ENCODE results near the gene NTPCR. TPM values are rescaled to one million over a fixed set of nuclear protein-coding genes. Genes with fewer than 3 reads are reported as not detected.

Gene NTPCR
- total RNA-seq, 1 donor from 2014 or later, result 57.1 TPM

DNA sequence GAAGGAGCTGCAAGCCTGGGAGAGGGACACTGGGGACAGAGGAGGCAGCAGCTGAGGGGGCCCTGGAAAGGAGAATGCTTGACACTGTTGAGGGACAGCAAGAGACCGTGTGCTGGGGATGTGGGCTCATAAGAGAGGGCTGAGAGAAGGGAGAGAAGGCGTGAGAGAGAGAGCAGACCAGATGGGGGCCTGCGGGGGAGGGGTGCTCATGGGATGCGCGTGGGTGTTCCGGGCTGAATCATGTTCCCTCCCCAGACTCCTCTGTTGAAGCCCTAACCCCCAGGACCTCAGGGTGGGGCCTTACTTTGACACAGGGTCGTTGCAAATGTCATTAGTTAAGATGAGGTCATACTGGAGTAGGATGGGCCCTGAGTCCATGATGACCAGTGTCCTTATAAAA, 40.8 kb downstream of the NTPCR start:
- H3K27me3 Mint-ChIP-seq (ENCODE audit: unreplicated experiment), result peaks cover 2% of the 10 kb centered on the region
- DNase-seq (ENCODE audit: low spot score), result no peak
- peaks cover 14% of the 10 kb centered on the region for H3K9me3 Mint-ChIP-seq (ENCODE audit: unreplicated experiment)
- H3K4me3 Mint-ChIP-seq (ENCODE audit: unreplicated experiment), result no peak overlapping the region
- peaks cover 38% of the 10 kb centered on the region for H3K36me3 Mint-ChIP-seq (ENCODE audit: low read depth, unreplicated experiment)
- H3K27ac Mint-ChIP-seq (ENCODE audit: unreplicated experiment), result no peak overlapping the region
- H3K4me1 Mint-ChIP-seq (ENCODE audit: unreplicated experiment), result no peaks in the 10 kb centered on the region
- TF ChIP-seq, protein P1, sequence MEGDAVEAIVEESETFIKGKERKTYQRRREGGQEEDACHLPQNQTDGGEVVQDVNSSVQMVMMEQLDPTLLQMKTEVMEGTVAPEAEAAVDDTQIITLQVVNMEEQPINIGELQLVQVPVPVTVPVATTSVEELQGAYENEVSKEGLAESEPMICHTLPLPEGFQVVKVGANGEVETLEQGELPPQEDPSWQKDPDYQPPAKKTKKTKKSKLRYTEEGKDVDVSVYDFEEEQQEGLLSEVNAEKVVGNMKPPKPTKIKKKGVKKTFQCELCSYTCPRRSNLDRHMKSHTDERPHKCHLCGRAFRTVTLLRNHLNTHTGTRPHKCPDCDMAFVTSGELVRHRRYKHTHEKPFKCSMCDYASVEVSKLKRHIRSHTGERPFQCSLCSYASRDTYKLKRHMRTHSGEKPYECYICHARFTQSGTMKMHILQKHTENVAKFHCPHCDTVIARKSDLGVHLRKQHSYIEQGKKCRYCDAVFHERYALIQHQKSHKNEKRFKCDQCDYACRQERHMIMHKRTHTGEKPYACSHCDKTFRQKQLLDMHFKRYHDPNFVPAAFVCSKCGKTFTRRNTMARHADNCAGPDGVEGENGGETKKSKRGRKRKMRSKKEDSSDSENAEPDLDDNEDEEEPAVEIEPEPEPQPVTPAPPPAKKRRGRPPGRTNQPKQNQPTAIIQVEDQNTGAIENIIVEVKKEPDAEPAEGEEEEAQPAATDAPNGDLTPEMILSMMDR (IDR thresholded peaks at IDR 0.05; ENCODE audit: unreplicated experiment), result no peak

GRCh38 chr1:232992227-232992626, 41.8 kb downstream of the NTPCR start:
- peaks cover 14% of the 10 kb centered on the region for H3K9me3 Mint-ChIP-seq (ENCODE audit: unreplicated experiment)
- TF ChIP-seq, protein P1 (IDR thresholded peaks at IDR 0.05; ENCODE audit: unreplicated experiment), result no peak
- H3K4me3 Mint-ChIP-seq (ENCODE audit: unreplicated experiment), result no peak overlapping the region
- H3K36me3 Mint-ChIP-seq (ENCODE audit: low read depth, unreplicated experiment), result peaks cover 48% of the 10 kb centered on the region
- DNase-seq (ENCODE audit: low spot score), result no peak
- H3K27ac Mint-ChIP-seq (ENCODE audit: unreplicated experiment), result no peak overlapping the region
- no peaks in the 10 kb centered on the region for H3K4me1 Mint-ChIP-seq (ENCODE audit: unreplicated experiment)
- H3K27me3 Mint-ChIP-seq (ENCODE audit: unreplicated experiment), result peaks cover 2% of the 10 kb centered on the region

DNA sequence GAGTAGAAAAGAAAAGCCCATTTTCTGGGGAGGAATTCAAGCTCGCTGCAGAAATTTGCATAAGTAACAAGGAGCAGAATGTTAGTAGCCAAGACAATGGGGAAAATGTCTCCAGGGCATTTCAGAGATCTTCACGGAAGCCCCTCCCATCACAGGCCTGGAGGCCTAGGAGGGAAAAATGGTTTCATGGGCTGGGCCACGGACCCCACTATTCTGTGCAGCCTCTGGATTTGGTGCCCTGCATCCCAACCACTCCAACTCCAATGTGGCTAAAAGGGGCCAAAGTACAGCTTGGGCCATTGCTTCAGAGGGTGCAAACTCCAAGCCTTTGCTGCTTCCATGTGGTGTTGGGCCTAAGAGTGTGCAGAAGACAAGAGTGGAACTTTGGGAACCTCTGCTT, 43.1 kb downstream of the NTPCR start:
- Mint-ChIP-seq H3K4me3 (ENCODE audit: unreplicated experiment) (peak overlapping the region; percentile 70), H3K4me1 (ENCODE audit: unreplicated experiment) (no peaks in the 10 kb centered on the region), H3K27ac (ENCODE audit: unreplicated experiment) (no peak overlapping the region), H3K27me3 (ENCODE audit: unreplicated experiment) (no peaks in the 10 kb centered on the region), H3K9me3 (ENCODE audit: unreplicated experiment) (peaks cover 14% of the 10 kb centered on the region), H3K36me3 (ENCODE audit: low read depth, unreplicated experiment) (peaks cover 59% of the 10 kb centered on the region)
- TF ChIP-seq, protein P1 (IDR thresholded peaks at IDR 0.05; ENCODE audit: unreplicated experiment), result no peak
- no peak for DNase-seq (ENCODE audit: low spot score)

DNA sequence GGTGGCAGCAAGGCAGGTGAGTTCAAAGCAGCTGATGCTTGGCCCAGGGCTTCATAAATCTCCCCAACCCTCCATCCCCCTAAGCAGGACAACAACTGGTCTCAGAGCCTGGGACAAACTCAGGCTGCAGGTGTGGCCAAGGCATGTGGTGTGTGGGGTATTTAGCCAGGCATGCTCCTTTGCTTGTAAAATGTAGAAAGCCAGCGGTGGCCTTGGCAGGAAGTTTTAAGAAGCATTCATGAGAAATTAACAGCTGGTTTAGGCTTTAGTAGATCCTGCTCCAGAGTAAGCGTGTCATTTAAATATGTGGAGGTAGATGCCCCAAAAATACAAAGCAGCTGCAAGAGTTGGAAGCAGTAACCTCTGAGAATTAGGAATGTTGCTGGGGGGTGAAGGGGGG, 44.8 kb downstream of the NTPCR start:
- no peaks in the 10 kb centered on the region for H3K4me1 Mint-ChIP-seq (ENCODE audit: unreplicated experiment)
- no peak overlapping the region for H3K27ac Mint-ChIP-seq (ENCODE audit: unreplicated experiment)
- H3K27me3 Mint-ChIP-seq (ENCODE audit: unreplicated experiment), result no peaks in the 10 kb centered on the region
- no peak for DNase-seq (ENCODE audit: low spot score)
- peaks cover 61% of the 10 kb centered on the region for H3K36me3 Mint-ChIP-seq (ENCODE audit: low read depth, unreplicated experiment)
- H3K4me3 Mint-ChIP-seq (ENCODE audit: unreplicated experiment), result no peak overlapping the region
- peaks cover 14% of the 10 kb centered on the region for H3K9me3 Mint-ChIP-seq (ENCODE audit: unreplicated experiment)
- TF ChIP-seq, protein P1 (IDR thresholded peaks at IDR 0.05; ENCODE audit: unreplicated experiment), result no peak

DNA sequence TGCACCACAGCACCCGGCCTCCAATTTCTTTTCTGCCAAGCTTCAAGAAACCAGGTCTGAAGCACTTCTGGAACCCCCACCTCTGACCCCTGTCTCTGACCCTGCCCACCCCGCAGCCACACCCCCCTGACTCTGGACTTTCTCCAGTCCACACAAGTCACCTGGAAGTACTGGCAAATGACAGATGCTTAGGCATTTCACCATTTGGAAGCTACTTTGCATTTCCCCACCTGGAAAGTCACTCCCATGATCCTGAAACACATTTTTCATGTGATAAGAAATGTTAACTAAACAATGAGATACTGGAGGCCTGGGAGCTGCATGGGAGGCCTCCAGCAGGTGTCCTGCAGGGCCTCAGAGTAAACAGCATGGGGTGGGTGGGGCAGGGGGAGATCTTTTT, 45.7 kb downstream of the NTPCR start:
- Mint-ChIP-seq H3K27me3 (ENCODE audit: unreplicated experiment) (no peaks in the 10 kb centered on the region), H3K9me3 (ENCODE audit: unreplicated experiment) (peaks cover 14% of the 10 kb centered on the region), H3K27ac (ENCODE audit: unreplicated experiment) (no peak overlapping the region), H3K4me3 (ENCODE audit: unreplicated experiment) (no peak overlapping the region), H3K4me1 (ENCODE audit: unreplicated experiment) (no peaks in the 10 kb centered on the region), H3K36me3 (ENCODE audit: low read depth, unreplicated experiment) (peaks cover 63% of the 10 kb centered on the region)
- DNase-seq (ENCODE audit: low spot score), result no peak
- TF ChIP-seq, protein P1 (IDR thresholded peaks at IDR 0.05; ENCODE audit: unreplicated experiment), result no peak

Measured in endothelial cell (in vitro differentiated cells).